HepG2 (cell line): ENCODE measurements around the gene PGAP1. TPM values are rescaled to one million over a fixed set of nuclear protein-coding genes. Genes with fewer than 3 reads are reported as not detected.

Experiments used
- CBX2 ChIP-seq, 2 experiments: fragments of 200-600 bp in 1 of 2; sonication (generic); formaldehyde crosslinking in 1 of 2; IDR thresholded peaks; 2 replicates each; pipeline versions ENCODE4 v1.7.0 to v1.8.1; 2018 to 2022; ENCODE audit warnings: low read depth in 2 of 2, low read length in 1 of 2, mild to moderate bottlenecking in 1 of 2, missing genetic modification reagents in 1 of 2
- E2F2 ChIP-seq: sonication (generic); formaldehyde crosslinking; IDR thresholded peaks from 2 replicates; pipeline ENCODE4 v1.4.0; 2020; ENCODE audit warnings: missing genetic modification reagents, borderline replicate concordance
- ETS1 ChIP-seq: sonication (generic); formaldehyde crosslinking; IDR thresholded peaks from 2 replicates; pipeline ENCODE4 v1.4.0; 2020; ENCODE audit warnings: missing genetic modification reagents
- GPN1 ChIP-seq: sonication (generic); formaldehyde crosslinking; IDR thresholded peaks from 2 replicates; pipeline ENCODE4 v1.5.1; 2020; ENCODE audit warnings: missing genetic modification reagents, borderline replicate concordance
- HNRNPUL1 ChIP-seq: fragments of 200-400 bp; formaldehyde crosslinking; IDR thresholded peaks from 2 replicates; pipeline ENCODE4 v1.6.1; 2017; ENCODE audit warnings: low read depth, mild to moderate bottlenecking, low read length, moderate library complexity
- RNF219 ChIP-seq: sonication (generic); formaldehyde crosslinking; IDR thresholded peaks from 2 replicates; pipeline ENCODE4 v1.5.0; 2020; ENCODE audit warnings: mild to moderate bottlenecking, missing genetic modification reagents
- SETDB1 ChIP-seq: sonication (generic); formaldehyde crosslinking; IDR thresholded peaks from 2 replicates; pipeline ENCODE4 v1.5.1; 2020; ENCODE audit warnings: missing genetic modification reagents, mild to moderate bottlenecking, borderline replicate concordance
- SMARCC2 ChIP-seq: fragments of 450-650 bp; IDR thresholded peaks from 2 replicates; pipeline ENCODE4 v1.6.1; 2017; ENCODE audit warnings: antibody characterized with exemption, mild to moderate bottlenecking
- SP140L ChIP-seq: sonication (generic); formaldehyde crosslinking; IDR thresholded peaks from 2 replicates; pipeline ENCODE4 v1.4.0; 2020; ENCODE audit warnings: missing genetic modification reagents, borderline replicate concordance
- SP2 ChIP-seq: sonication (generic); formaldehyde crosslinking; IDR thresholded peaks from 2 replicates; pipeline ENCODE4 v1.5.1; 2020; ENCODE audit warnings: mild to moderate bottlenecking, missing genetic modification reagents
- THAP11 ChIP-seq: IDR thresholded peaks from 2 replicates; pipeline ENCODE4 v1.6.1; 2016; ENCODE audit warnings: missing biosample characterization, missing genetic modification reagents
- TIGD3 ChIP-seq: sonication (generic); formaldehyde crosslinking; IDR thresholded peaks from 2 replicates; pipeline ENCODE4 v1.5.1; 2020; ENCODE audit warnings: mild to moderate bottlenecking, missing genetic modification reagents, borderline replicate concordance
- TMF1 ChIP-seq: sonication (generic); formaldehyde crosslinking; IDR thresholded peaks from 2 replicates; pipeline ENCODE4 v1.8.1; 2022; ENCODE audit warnings: low read depth, missing genetic modification reagents
- ZNF333 ChIP-seq: sonication (generic); formaldehyde crosslinking; IDR thresholded peaks from 2 replicates; pipeline ENCODE4 v1.4.0; 2020; ENCODE audit warnings: mild to moderate bottlenecking, missing genetic modification reagents, borderline replicate concordance
- ZNF546 ChIP-seq: sonication (generic); formaldehyde crosslinking; conservative IDR thresholded peaks from 2 replicates; pipeline ENCODE4 v1.8.1; 2023; ENCODE audit warnings: mild to moderate bottlenecking, missing genetic modification reagents
- ZNF558 ChIP-seq: sonication (generic); formaldehyde crosslinking; IDR thresholded peaks from 2 replicates; pipeline ENCODE4 v1.9.0; 2022; ENCODE audit warnings: mild to moderate bottlenecking, missing genetic modification reagents, borderline replicate concordance
- ZNF629 ChIP-seq: sonication (generic); formaldehyde crosslinking; conservative IDR thresholded peaks from 2 replicates; pipeline ENCODE4 v1.5.0; 2020; ENCODE audit warnings: missing genetic modification reagents
- ZNF672 ChIP-seq: sonication (generic); formaldehyde crosslinking; IDR thresholded peaks from 2 replicates; pipeline ENCODE4 v1.8.1; 2022; ENCODE audit warnings: missing genetic modification reagents
- ZNF720 ChIP-seq: sonication (generic); formaldehyde crosslinking; IDR thresholded peaks from 2 replicates; pipeline ENCODE4 v1.4.0; 2020; ENCODE audit warnings: missing genetic modification reagents
- ZNF800 ChIP-seq: sonication (generic); formaldehyde crosslinking; IDR thresholded peaks from 2 replicates; pipeline ENCODE4 v1.4.0; 2020; ENCODE audit warnings: missing genetic modification reagents
- ZSCAN12 ChIP-seq: sonication (generic); formaldehyde crosslinking; IDR thresholded peaks from 2 replicates; pipeline ENCODE4 v1.9.0; 2021; ENCODE audit warnings: mild to moderate bottlenecking, missing genetic modification reagents
- polyA plus RNA-seq, 8 experiments: library from polyadenylated mRNA; depleted of rRNA in 3 of 8; stranded (reverse) in 7 of 8; unstranded in 1 of 8; fragments of >200 nt; fragmentation: Illumina TruSeq in 4 of 8; extraction: Trizol in 4 of 8; gene quantifications; 2 replicates each; pipeline versions ENCODE4 v1.2.1 to v1.2.3, GENCODE V29; 2011 to 2016; ENCODE audit warnings: low read depth in 4 of 8, missing spikeins in 1 of 8, mixed read lengths in 1 of 8; ENCODE audit not compliant: insufficient read depth in 1 of 8
- total RNA-seq, 5 experiments: library from RNA; depleted of rRNA; stranded (reverse); fragments of >200 nt; fragmentation: Illumina TruSeq; extraction: Trizol; gene quantifications; 2 replicates each; pipeline ENCODE4 v1.2.3, GENCODE V29; 2016; ENCODE audit warnings: low read depth in 1 of 5

The PGAP1 gene
- total and polyA plus RNA-seq, 2 of the 13 experiments (the other 11 are each of a cell fraction or from before 2014, with no cell fraction given) = 4.1 to 6.4 TPM

- no peak for TF ChIP-seq SP2 (CRISPR knock-in tag)
- no peak for TF ChIP-seq GPN1 (CRISPR knock-in tag)
- TF ChIP-seq ETS1 (CRISPR knock-in tag) = no peak
- no peak for TF ChIP-seq ZNF558 (CRISPR knock-in tag)
- TF ChIP-seq ZNF629 = no peak
- no peak for TF ChIP-seq HNRNPUL1
- TF ChIP-seq RNF219 (CRISPR knock-in tag) = no peak
- 0 out of 2 replicates have a peak, but pooled peaks have one; percentile 39 for TF ChIP-seq ZSCAN12 (CRISPR knock-in tag)
- no peak for TF ChIP-seq ZNF720 (CRISPR knock-in tag)
- TF ChIP-seq ZNF672 (CRISPR knock-in tag) = no peak
- TF ChIP-seq TMF1 (CRISPR knock-in tag) = no peak
- TF ChIP-seq THAP11 = no peak
- TF ChIP-seq ZNF800 (CRISPR knock-in tag) = no peak; the same call in 1 of the 2 replicates
- no peak for TF ChIP-seq E2F2 (CRISPR knock-in tag)
- TF ChIP-seq ZNF546 (CRISPR knock-in tag) = no peak
- TF ChIP-seq ZNF333 (CRISPR knock-in tag) = no peak
- TF ChIP-seq SP140L = no peak
- no peak for TF ChIP-seq SETDB1 (CRISPR knock-in tag)
- TF ChIP-seq SMARCC2 = no peak
- no peak for TF ChIP-seq CBX2 (IDR thresholded peaks at IDR 0.05; ENCODE audit: low read depth, low read length)
- no peak for TF ChIP-seq CBX2 (CRISPR knock-in tag; IDR thresholded peaks at IDR 0.05; ENCODE audit: low read depth)
- no peak for TF ChIP-seq TIGD3 (CRISPR knock-in tag)
These were observed 542 bp downstream of the PGAP1 start (continued) for GRCh38 chr2:196925768-196926561.
